Mesendoderm (in vitro differentiated cells): ENCODE measurements around the gene GPR42.
"Not testable (repeated sequence)": the region's sequence is repeated elsewhere in the genome, so short reads cannot be mapped to it uniquely, and the experiment has no call there.

Source experiments
- DNase-seq: peaks from one replicate; pipeline ENCODE4 v3.0.0; 2013
- H2AK5ac ChIP-seq: 2 replicates; pipeline ENCODE4 v1.6.1; 2013; ENCODE audit warnings: low read length, inconsistent platforms
- H2BK120ac ChIP-seq: 2 replicates; pipeline ENCODE4 v1.6.1; 2013; ENCODE audit warnings: low read depth, mild to moderate bottlenecking, low read length, moderate library complexity, mixed read lengths
- H2BK15ac ChIP-seq: replicated peaks from 2 replicates; pipeline ENCODE4 v1.6.1; 2013; ENCODE audit warnings: low read depth, mild to moderate bottlenecking, moderate library complexity
- H2BK5ac ChIP-seq: 2 replicates; pipeline ENCODE4 v1.6.1; 2013; ENCODE audit warnings: low read length, inconsistent platforms
- H3K18ac ChIP-seq: 2 replicates; pipeline ENCODE4 v1.6.1; 2013; ENCODE audit warnings: mild to moderate bottlenecking, low read length, mixed read lengths
- H3K23ac ChIP-seq: one replicate; pipeline ENCODE4 v1.6.1; 2013; ENCODE audit warnings: low read length
- H3K27ac ChIP-seq: 2 replicates; pipeline ENCODE4 v1.5.1; 2013; ENCODE audit warnings: low read depth, mild to moderate bottlenecking, inconsistent platforms, low read length, moderate library complexity
- H3K27me3 ChIP-seq: 2 replicates; pipeline ENCODE4 v1.6.1; 2013; ENCODE audit warnings: low read length, control low read depth, mild to moderate bottlenecking, inconsistent platforms; ENCODE audit not compliant: insufficient read depth, poor library complexity
- H3K36me3 ChIP-seq: 2 replicates; pipeline ENCODE4 v1.6.1; 2013; ENCODE audit warnings: low read length, inconsistent platforms; ENCODE audit not compliant: control insufficient read depth, insufficient read depth
- H3K4ac ChIP-seq: one replicate; pipeline ENCODE4 v1.6.1; 2013; ENCODE audit warnings: low read depth, mild to moderate bottlenecking, low read length, moderate library complexity
- H3K4me1 ChIP-seq: 2 replicates; pipeline ENCODE4 v1.6.1; 2013; ENCODE audit warnings: low read depth, low read length, inconsistent platforms; ENCODE audit not compliant: control insufficient read depth
- H3K4me2 ChIP-seq: 2 replicates; pipeline ENCODE4 v1.6.1; 2013; ENCODE audit warnings: low read length
- H3K4me3 ChIP-seq: 2 replicates; pipeline ENCODE4 v1.5.1; 2013; ENCODE audit warnings: mild to moderate bottlenecking, low read length
- H3K56ac ChIP-seq: one replicate; pipeline ENCODE4 v1.6.1; 2013; ENCODE audit warnings: low read length
- H3K79me1 ChIP-seq: 2 replicates; pipeline ENCODE4 v1.6.1; 2013; ENCODE audit warnings: low read length, inconsistent platforms
- H3K79me2 ChIP-seq: 2 replicates; pipeline ENCODE4 v1.6.1; 2013; ENCODE audit warnings: mild to moderate bottlenecking, low read length; ENCODE audit not compliant: control insufficient read depth, insufficient read depth
- H3K9ac ChIP-seq: 2 replicates; pipeline ENCODE4 v1.6.1; 2013; ENCODE audit warnings: low read length, inconsistent platforms
- H4K5ac ChIP-seq: one replicate; pipeline ENCODE4 v1.6.1; 2013; ENCODE audit warnings: low read length
- H4K8ac ChIP-seq: one replicate; pipeline ENCODE4 v1.6.1; 2013; ENCODE audit warnings: low read depth, mild to moderate bottlenecking, control low read depth, low read length, moderate library complexity
- WGBS: extraction: QIAGEN DNeasy Blood & Tissue Kit; methylation state at CpG from one replicate; pipeline ENCODE4 v1.1.7; 2013; ENCODE audit warnings: low lambda C conversion rate, missing lambda C conversion rate; ENCODE audit not compliant: insufficient coverage; ENCODE audit errors: extremely low coverage; 5-methylcytosine and 5-hydroxymethylcytosine counted together

The GPR42 gene

DNA sequence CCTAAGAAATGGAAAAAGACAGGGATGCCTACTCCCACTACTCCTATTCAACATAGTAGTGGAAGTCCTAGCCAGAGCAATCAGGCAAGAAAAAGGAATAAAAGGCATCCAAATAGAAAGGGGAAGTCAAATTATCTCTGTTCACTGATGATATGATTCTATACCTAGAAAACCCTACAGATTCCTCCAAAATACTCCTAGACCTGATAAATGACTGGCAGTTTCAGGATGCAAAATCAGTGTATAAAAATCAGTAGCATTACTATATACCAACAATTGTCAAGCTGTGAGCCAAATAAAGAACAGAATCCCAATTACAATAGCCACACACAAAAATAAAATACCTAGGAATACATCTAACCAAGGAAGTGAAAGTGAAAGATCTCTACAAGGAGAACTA is 1.3 kb upstream of the GPR42 start:
- no peaks in the 10 kb centered on the region for H3K79me1 ChIP-seq
- no peak overlapping the region for H3K4me3 ChIP-seq

DNA sequence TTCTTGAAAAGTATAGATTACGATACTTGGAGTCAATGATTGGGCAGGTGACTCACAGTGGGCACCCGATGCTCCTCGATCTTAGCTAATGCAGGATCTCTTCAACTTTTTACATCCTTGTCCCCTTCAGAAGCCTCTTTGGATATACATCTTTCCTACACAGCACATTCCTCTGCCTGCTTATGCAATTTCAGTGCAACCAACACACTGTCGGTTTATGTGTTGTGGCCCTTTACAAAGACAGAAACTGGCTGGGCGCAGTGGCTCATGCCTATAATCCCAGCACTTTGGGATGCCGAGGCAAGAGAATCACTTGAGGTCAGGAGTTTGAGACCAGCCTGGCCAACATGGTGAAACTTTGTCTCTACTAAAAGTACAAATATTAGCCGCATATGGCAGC is 2.6 kb downstream of the GPR42 start:
- Histone ChIP-seq H2BK5ac (no peak overlapping the region), H3K27ac (no peak overlapping the region), H4K8ac (no peak overlapping the region), H2AK5ac (no peak overlapping the region), H3K79me2 (no peaks in the 10 kb centered on the region), H3K4me1 (no peaks in the 10 kb centered on the region), H3K36me3 (no peaks in the 10 kb centered on the region), H2BK15ac (no peak overlapping the region), H3K18ac (no peak overlapping the region), H3K56ac (no peak overlapping the region), H4K5ac (no peak overlapping the region), H3K4me3 (no peak overlapping the region), H2BK120ac (no peak overlapping the region), H3K23ac (no peak overlapping the region), H3K79me1 (no peaks in the 10 kb centered on the region), H3K4ac (no peak overlapping the region), H3K4me2 (no peak overlapping the region), H3K9ac (no peak overlapping the region), H3K27me3 (no peaks in the 10 kb centered on the region)
- no peak for DNase-seq
- WGBS: no CpG with 5 or more reads among the region's 7 CpGs

More for the DNA sequence above, 1.3 kb upstream of the GPR42 start:
- H2BK120ac ChIP-seq: no peak overlapping the region
- H3K4me2 ChIP-seq: no peak overlapping the region
- no peak overlapping the region for H3K56ac ChIP-seq
- H3K79me2 ChIP-seq: no peaks in the 10 kb centered on the region
- no peak for DNase-seq
- no peak overlapping the region for H3K4ac ChIP-seq
- H3K4me1 ChIP-seq: no peaks in the 10 kb centered on the region
- no peak overlapping the region for H4K8ac ChIP-seq
- no peak overlapping the region for H3K18ac ChIP-seq
- no peak overlapping the region for H4K5ac ChIP-seq
- no peak overlapping the region for H2BK5ac ChIP-seq
- H2AK5ac ChIP-seq: no peak overlapping the region
- no peak overlapping the region for H3K27ac ChIP-seq
- H3K36me3 ChIP-seq: no peaks in the 10 kb centered on the region
- no peak overlapping the region for H3K9ac ChIP-seq
- no peak overlapping the region for H2BK15ac ChIP-seq
- H3K27me3 ChIP-seq: no peaks in the 10 kb centered on the region
- no peak overlapping the region for H3K23ac ChIP-seq

DNA sequence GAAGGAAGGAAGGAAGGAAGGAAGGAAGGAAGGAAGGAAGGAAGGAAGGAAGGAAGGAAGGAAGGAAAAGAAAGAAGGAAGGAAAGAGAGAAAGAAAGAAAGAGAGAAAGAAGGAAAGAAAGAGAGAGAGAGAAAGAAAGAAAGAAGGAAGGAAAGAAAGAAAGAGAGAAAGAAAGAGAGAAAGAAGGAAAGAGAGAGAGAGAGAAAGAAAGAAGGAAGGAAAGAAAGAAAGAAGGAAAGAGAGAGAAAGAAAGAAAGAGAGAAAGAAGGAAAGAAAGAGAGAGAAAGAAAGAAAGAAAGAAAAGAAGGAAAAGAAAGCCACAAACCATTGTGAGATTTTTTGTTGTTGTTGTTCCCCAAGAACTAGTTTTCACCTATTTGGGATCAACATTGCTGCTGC is 3.2 kb downstream of the GPR42 start:
- H3K18ac ChIP-seq, H3K79me2 ChIP-seq, H2BK120ac ChIP-seq, H3K4ac ChIP-seq, H3K23ac ChIP-seq, H3K4me2 ChIP-seq, H3K4me1 ChIP-seq, H2BK5ac ChIP-seq, H3K27ac ChIP-seq, H3K36me3 ChIP-seq, H3K56ac ChIP-seq, H4K5ac ChIP-seq, H3K79me1 ChIP-seq, H4K8ac ChIP-seq, H2BK15ac ChIP-seq, H3K9ac ChIP-seq, H2AK5ac ChIP-seq, H3K4me3 ChIP-seq, H3K27me3 ChIP-seq, DNase-seq: not testable (repeated sequence)

DNA sequence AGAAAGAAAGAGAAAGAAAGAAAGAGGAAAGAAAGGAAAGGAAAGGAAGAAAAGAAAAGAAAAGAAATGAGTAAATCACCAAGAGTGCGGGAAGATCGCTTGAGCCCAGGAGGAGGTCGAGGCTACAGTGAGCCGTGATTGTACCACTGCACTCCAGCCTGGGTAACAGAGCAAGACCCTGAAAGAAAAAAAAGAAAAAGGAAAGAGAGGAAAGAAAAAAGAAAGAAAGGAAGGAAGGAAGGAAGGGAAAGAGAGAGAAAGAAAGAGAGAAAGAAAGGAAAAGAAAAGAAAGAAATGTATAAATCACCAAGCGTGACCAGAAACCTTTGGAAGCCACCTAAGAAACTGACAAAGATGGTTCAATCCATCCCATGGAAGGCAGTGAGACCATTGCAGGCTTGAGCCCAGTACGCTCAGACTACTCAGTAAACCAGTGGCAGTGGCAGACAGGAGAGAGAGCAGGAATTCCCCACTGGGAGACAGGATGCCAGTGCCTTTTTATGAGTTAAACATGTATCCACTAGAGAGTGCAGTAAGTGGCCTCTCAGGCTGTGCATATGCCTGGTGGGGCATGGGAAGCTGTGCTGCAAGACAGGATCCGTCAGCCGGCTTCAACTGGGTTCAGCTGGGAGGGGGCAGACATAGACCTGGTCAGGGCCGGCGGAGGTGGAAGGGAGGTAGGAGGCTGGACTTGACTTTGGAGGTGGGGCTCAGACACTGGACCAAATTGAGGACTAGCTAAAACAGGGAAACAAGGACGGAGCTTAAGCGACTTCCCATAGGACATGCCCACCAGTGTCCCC is 4.8 kb downstream of the GPR42 start:
- no peak overlapping the region for H3K18ac ChIP-seq
- H4K5ac ChIP-seq: no peak overlapping the region
- no peak overlapping the region for H3K4me3 ChIP-seq
- no peak overlapping the region for H2BK5ac ChIP-seq
- DNase-seq: no peak
- H3K79me1 ChIP-seq: no peaks in the 10 kb centered on the region
- no peak overlapping the region for H3K56ac ChIP-seq
- no peak overlapping the region for H2AK5ac ChIP-seq
- H2BK15ac ChIP-seq: no peak overlapping the region
- no peaks in the 10 kb centered on the region for H3K4me1 ChIP-seq
- H3K27me3 ChIP-seq: no peaks in the 10 kb centered on the region
- H3K4ac ChIP-seq: no peak overlapping the region
- H4K8ac ChIP-seq: no peak overlapping the region
- WGBS: no CpG with 5 or more reads among the region's 12 CpGs
- no peak overlapping the region for H3K27ac ChIP-seq
- no peak overlapping the region for H3K4me2 ChIP-seq
- no peak overlapping the region for H3K9ac ChIP-seq
- H3K36me3 ChIP-seq: no peaks in the 10 kb centered on the region
- no peaks in the 10 kb centered on the region for H3K79me2 ChIP-seq
- no peak overlapping the region for H3K23ac ChIP-seq
- no peak overlapping the region for H2BK120ac ChIP-seq

DNA sequence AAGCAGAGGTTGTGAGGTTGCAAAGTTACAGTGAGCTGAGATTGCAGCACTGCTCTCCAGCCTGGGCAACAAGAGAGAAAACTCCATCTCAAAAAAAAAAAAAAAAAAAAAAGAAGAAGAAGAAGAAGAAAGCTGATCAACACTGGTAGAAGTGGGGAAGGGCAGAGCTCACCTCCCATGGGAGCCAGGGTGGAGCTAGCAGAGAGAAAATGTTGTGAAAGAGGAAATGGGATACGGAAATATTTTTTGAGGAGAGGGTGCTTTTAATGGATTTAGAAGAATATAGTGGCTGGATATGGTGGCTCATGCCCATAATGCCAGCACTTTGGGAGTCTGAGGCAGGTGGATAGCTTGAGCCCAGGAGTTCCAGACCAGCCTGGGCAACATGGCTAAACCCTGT is 6.8 kb downstream of the GPR42 start:
- no peak for DNase-seq
- no peaks in the 10 kb centered on the region for H3K79me1 ChIP-seq
- no peak overlapping the region for H3K23ac ChIP-seq
- no peak overlapping the region for H2AK5ac ChIP-seq
- H2BK5ac ChIP-seq: no peak overlapping the region
- no peak overlapping the region for H3K18ac ChIP-seq
- no peak overlapping the region for H3K4me2 ChIP-seq
- H3K56ac ChIP-seq: no peak overlapping the region
- no peak overlapping the region for H2BK15ac ChIP-seq
- no peak overlapping the region for H4K8ac ChIP-seq
- H2BK120ac ChIP-seq: no peak overlapping the region
- H3K36me3 ChIP-seq: no peaks in the 10 kb centered on the region
- 100% methylated on average over 1 of the region's 1 CpG for WGBS
- H3K4me3 ChIP-seq: no peak overlapping the region
- no peak overlapping the region for H3K9ac ChIP-seq
- H3K4ac ChIP-seq: no peak overlapping the region
- no peaks in the 10 kb centered on the region for H3K79me2 ChIP-seq
- H3K27ac ChIP-seq: no peak overlapping the region
- no peak overlapping the region for H4K5ac ChIP-seq
- H3K4me1 ChIP-seq: no peaks in the 10 kb centered on the region
- H3K27me3 ChIP-seq: no peaks in the 10 kb centered on the region

DNA sequence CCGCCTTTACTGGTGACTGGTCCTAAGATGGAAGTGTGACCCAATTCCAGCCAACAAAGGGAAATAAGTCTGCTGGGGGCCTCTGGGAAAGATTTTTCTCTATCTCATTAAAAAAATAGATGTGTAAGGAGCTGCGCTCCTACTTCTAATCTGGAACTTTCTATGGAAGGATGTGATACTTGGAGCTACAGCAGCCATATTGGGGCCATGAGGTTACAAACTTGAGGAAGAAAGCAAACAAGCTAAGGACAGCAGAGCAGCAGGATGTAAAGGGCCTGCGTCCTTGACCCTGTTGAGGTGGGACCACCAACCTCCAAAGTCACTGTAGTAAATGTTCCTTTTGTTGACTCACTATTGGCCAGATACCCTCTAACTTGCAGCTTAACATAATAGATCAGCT is 7.5 kb downstream of the GPR42 start:
- Histone ChIP-seq H3K4ac (no peak overlapping the region), H3K27me3 (no peaks in the 10 kb centered on the region), H4K5ac (no peak overlapping the region), H3K4me1 (no peaks in the 10 kb centered on the region), H3K56ac (no peak overlapping the region), H3K36me3 (no peaks in the 10 kb centered on the region), H2BK15ac (no peak overlapping the region), H3K9ac (no peak overlapping the region), H2AK5ac (no peak overlapping the region), H3K23ac (no peak overlapping the region), H2BK5ac (no peak overlapping the region), H3K27ac (no peak overlapping the region), H3K18ac (no peak overlapping the region), H4K8ac (no peak overlapping the region), H2BK120ac (no peak overlapping the region), H3K79me1 (no peaks in the 10 kb centered on the region), H3K79me2 (no peaks in the 10 kb centered on the region), H3K4me3 (no peak overlapping the region), H3K4me2 (no peak overlapping the region)
- DNase-seq: no peak
- no CpG with 5 or more reads among the region's 3 CpGs for WGBS
